ENCODE measurements around the gene CTNNAL1.

GRCh38 chr9:108983885-108984284 is 29.4 kb downstream of the CTNNAL1 start:
- TF ChIP-seq JUND (IDR thresholded peaks at IDR 0.05): no peak
- TF ChIP-seq CTCF (IDR thresholded peaks at IDR 0.05): no peak
- TF ChIP-seq RXRA (IDR thresholded peaks at IDR 0.05; ENCODE audit: borderline replicate concordance, low read depth): no peak

Measured in SK-N-SH (cell line).